Adrenal gland (tissue), 12 donors: ENCODE results near the gene TRAK1. TPM values are rescaled to one million over a fixed set of nuclear protein-coding genes. Genes with fewer than 3 reads are reported as not detected.

Source experiments
- DNase-seq, 7 donors: peaks; one replicate each; pipeline ENCODE4 v3.0.0-alpha.2; 2019 to 2020
- H3K27ac ChIP-seq, 5 donors: fragments of 200-600 bp; sonication (generic) in 4 of 5; 1 replicate in 3 of 5; 2 replicates in 2 of 5; pipeline versions ENCODE4 v1.5.1 to v1.8.0; 2016 to 2020; ENCODE audit warnings: mild to moderate bottlenecking in 1 of 5
- H3K27me3 ChIP-seq: fragments of 200-600 bp; 2 replicates; pipeline ENCODE4 v1.8.0; 2021
- H3K36me3 ChIP-seq, 2 donors: fragments of 200-600 bp; replicated peaks in 1 of 2; 1 replicate in 1 of 2; 2 replicates in 1 of 2; pipeline versions ENCODE4 v1.5.1 to v1.8.0; 2018 to 2022
- H3K4me1 ChIP-seq, 2 donors: fragments of 200-600 bp; replicated peaks in 1 of 2; 1 replicate in 1 of 2; 2 replicates in 1 of 2; pipeline versions ENCODE4 v1.5.1 to v1.8.0; 2018 to 2021
- H3K4me3 ChIP-seq, 4 donors: fragments of 200-600 bp; sonication (generic) in 3 of 4; one replicate each; pipeline ENCODE4 v1.5.1; 2016 to 2018
- H3K9me3 ChIP-seq, 3 donors: fragments of 200-600 bp; sonication (generic) in 1 of 3; replicated peaks in 1 of 3; 1 replicate in 2 of 3; 2 replicates in 1 of 3; pipeline versions ENCODE4 v1.5.1 to v1.8.0; 2016 to 2021
- POLR2A ChIP-seq, 2 donors: fragments of 450-650 bp; IDR thresholded peaks; one replicate each; pipeline ENCODE4 v1.6.1; 2017; ENCODE audit warnings: antibody characterized with exemption in 2 of 2, mild to moderate bottlenecking in 2 of 2, moderate library complexity in 1 of 2
- WGBS, 4 donors: extraction: QIAGEN DNeasy Blood & Tissue Kit in 2 of 4; methylation state at CpG; one replicate each; pipeline versions ENCODE4 v1.1.5 to v1.1.7; 2013 to 2017; 5-methylcytosine and 5-hydroxymethylcytosine counted together
- intact Hi-C, 2 donors: fragments of 100-400 bp; cut with DNase I; formaldehyde crosslinking; loops; one replicate each; pipeline versions ENCODE4 v1.14.1 to v1.15.0; 2022 to 2023
- polyA plus RNA-seq, 3 donors: library from polyadenylated mRNA; stranded (reverse); fragments of 200-250 nt in 2 of 3; fragments of 350-450 nt in 1 of 3; fragmentation: Illumina TruSeq in 1 of 3; extraction: RNeasy Lipid Tissue Mini Kit (QIAGEN cat#74804) in 1 of 3; gene quantifications; one replicate each; pipeline ENCODE4 v1.2.3, GENCODE V29; 2013 to 2014
- total RNA-seq, 9 donors: library from RNA; depleted of rRNA in 4 of 9; stranded (reverse); fragments of >200 nt in 4 of 9; fragments of 120-200 nt in 1 of 9; fragmentation: NEBNext Ultra II Directional in 1 of 9; extraction: Animal tissue kit (Norgen Biotek cat#: 25700) in 1 of 9; gene quantifications; one replicate each; pipeline versions ENCODE4 v1.1.0 to v1.2.4, GENCODE V29; 2013 to 2023
- TF ChIP-seq, protein P1 (sequence below), 6 experiments: fragments of 450-650 bp in 4 of 6; fragments of 200-600 bp in 2 of 6; sonication (generic) in 1 of 6; IDR thresholded peaks; 1 replicate in 5 of 6; 2 replicates in 1 of 6; pipeline versions ENCODE4 v1.5.1 to v1.8.0; 2016 to 2021; ENCODE audit warnings: antibody characterized with exemption in 6 of 6, mild to moderate bottlenecking in 2 of 6, moderate library complexity in 1 of 6
- donor health status: healthy with polysubstance abuse.
- donor health status: Bipolar disorder and iron deficiency.
- donor health status: DM: yes; HTN: yes; CAD: no.
- donor health status: DM: no; HTN: no; CAD: no.
- donor health status: DM: no; HTN: no; CAD: no.
- donor health status: DM: yes; HTN: yes; CAD: no.

TRAK1 gene
- total and polyA plus RNA-seq, 12 donors: 13.1 to 38.1 (median 26.4) TPM

DNA sequence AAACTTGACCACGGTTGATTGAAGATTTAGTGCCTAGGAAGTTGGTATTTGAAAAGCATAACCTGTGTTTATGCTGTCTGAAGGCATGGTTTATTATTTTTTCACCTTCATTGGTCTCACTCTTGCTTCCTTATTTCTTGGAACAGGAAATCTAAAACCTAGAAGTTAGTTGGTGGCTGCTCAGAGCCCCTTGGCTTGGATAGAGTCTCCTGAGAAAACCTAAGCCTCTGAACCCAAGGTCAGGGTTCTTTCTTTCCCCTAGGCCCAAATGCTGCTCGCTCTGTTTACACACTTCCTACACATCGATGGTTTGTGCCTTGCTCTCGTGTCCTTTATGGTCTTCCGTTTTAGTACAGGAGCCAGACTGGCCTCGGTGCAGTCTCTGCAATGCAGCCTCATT, 82.2 kb downstream of the TRAK1 start:
- Histone ChIP-seq H3K27ac (no peak overlapping the region), H3K4me3 (no peak overlapping the region), H3K9me3 (no peaks in the 10 kb centered on the region), H3K4me1 (peaks cover 0 to 2% of the 10 kb centered on the region in 2 donors), H3K27me3 (no peaks in the 10 kb centered on the region), H3K36me3 (no peaks in the 10 kb centered on the region)
- TF ChIP-seq, protein P1, sequence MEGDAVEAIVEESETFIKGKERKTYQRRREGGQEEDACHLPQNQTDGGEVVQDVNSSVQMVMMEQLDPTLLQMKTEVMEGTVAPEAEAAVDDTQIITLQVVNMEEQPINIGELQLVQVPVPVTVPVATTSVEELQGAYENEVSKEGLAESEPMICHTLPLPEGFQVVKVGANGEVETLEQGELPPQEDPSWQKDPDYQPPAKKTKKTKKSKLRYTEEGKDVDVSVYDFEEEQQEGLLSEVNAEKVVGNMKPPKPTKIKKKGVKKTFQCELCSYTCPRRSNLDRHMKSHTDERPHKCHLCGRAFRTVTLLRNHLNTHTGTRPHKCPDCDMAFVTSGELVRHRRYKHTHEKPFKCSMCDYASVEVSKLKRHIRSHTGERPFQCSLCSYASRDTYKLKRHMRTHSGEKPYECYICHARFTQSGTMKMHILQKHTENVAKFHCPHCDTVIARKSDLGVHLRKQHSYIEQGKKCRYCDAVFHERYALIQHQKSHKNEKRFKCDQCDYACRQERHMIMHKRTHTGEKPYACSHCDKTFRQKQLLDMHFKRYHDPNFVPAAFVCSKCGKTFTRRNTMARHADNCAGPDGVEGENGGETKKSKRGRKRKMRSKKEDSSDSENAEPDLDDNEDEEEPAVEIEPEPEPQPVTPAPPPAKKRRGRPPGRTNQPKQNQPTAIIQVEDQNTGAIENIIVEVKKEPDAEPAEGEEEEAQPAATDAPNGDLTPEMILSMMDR (IDR thresholded peaks at IDR 0.05): no peak
- no peak for TF ChIP-seq POLR2A (IDR thresholded peaks at IDR 0.05)
- 75 to 82% (median 75%) methylated on average over 6 of the region's 6 CpGs for WGBS, 4 donors
- no peak for DNase-seq
- intact Hi-C loops: no loop called here

DNA sequence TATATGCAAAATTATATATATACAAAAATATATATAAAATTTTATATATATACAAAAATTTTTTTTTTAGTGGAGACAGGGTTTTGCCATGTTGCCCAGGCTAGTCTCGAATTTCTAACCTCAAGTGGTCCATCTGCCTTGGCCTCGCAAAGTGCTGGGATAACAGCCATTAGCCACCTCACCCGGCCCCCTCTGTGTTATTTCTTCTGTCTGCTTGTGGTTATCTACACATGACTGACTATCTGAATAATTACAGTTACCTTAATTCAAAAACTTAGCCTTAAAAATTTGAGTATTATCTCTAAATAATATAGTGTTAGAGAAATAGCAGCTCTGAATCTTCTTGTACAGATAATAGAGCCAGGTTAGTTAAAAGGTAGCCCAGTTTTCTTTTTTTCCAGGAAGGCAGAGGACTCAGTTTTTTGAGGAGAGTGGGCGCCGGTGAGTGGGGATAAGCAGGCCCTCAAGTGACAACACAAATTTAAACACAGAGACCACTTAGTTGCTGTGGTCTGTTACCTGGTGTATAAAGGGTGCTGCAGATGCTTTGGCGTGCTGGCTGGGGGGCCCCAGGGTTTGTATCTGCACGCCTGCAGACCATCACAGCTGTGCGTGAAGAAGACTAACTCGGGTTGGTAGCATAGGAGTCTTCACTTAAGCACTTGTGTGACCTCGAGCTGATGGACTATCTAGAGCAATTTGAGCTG, 83.7 kb downstream of the TRAK1 start:
- no peak for DNase-seq
- H3K4me1 ChIP-seq: peaks cover 0 to 14% of the 10 kb centered on the region in 2 donors
- TF ChIP-seq, protein P1 (IDR thresholded peaks at IDR 0.05): no peak
- no peak for TF ChIP-seq POLR2A (IDR thresholded peaks at IDR 0.05)

DNA sequence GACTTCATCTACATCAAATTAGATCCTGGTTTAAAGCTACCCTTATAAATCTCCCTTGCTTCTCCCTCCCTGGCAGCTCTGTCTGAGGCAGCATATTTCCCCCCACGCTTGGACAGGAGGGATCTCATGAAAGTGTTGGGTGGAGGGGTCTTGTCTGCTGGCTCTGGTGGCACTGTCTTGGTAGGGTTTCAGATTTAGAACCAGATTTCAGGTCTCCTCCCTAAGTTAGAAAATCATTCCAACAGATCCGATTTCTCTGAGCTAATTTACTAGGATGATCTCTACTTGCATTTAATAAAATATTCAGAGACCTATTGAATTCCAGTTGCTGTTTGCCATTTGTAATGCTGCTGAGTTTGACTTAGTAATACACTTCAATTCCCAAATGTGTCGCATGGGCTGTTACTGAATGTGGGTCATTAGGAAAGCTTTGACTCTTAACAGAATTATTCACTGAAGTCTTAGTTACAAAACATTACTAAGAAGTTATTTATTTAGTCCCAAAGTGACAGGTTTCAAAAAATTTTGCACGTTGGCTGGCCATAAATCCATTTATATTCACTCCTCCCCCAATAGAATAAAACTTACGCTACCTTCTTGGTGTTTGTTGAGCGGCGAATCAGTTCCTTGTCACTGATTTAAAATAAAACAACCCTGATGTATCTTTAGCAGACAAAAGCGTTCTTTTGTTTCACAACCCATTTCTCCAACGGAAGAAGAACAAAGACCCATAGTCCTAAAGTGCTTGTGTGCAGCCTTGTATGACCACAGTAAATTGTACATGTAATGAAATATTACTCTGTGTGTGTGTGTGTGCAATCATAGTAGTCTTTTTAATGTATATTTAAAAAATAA, 84.5 kb downstream of the TRAK1 start:
- no peak for DNase-seq
- Histone ChIP-seq H3K9me3 (no peaks in the 10 kb centered on the region), H3K4me1 (peaks cover 0 to 15% of the 10 kb centered on the region in 2 donors), H3K36me3 (no peaks in the 10 kb centered on the region), H3K27ac (no peak overlapping the region), H3K27me3 (no peaks in the 10 kb centered on the region), H3K4me3 (no peak overlapping the region)
- TF ChIP-seq, protein P1 (IDR thresholded peaks at IDR 0.05): no peak
- intact Hi-C loops: no loop called here
- 80 to 88% (median 82%) methylated on average over 9 of the region's 9 CpGs for WGBS, 4 donors

More for the DNA sequence above, 83.7 kb downstream of the TRAK1 start:
- Histone ChIP-seq H3K4me3 (no peak overlapping the region), H3K36me3 (no peaks in the 10 kb centered on the region), H3K9me3 (no peaks in the 10 kb centered on the region), H3K27me3 (no peaks in the 10 kb centered on the region), H3K27ac (no peak overlapping the region)
- WGBS, 4 donors: 88 to 95% (median 93%) methylated on average over 10 of the region's 10 CpGs
- intact Hi-C loops: no loop called here

DNA sequence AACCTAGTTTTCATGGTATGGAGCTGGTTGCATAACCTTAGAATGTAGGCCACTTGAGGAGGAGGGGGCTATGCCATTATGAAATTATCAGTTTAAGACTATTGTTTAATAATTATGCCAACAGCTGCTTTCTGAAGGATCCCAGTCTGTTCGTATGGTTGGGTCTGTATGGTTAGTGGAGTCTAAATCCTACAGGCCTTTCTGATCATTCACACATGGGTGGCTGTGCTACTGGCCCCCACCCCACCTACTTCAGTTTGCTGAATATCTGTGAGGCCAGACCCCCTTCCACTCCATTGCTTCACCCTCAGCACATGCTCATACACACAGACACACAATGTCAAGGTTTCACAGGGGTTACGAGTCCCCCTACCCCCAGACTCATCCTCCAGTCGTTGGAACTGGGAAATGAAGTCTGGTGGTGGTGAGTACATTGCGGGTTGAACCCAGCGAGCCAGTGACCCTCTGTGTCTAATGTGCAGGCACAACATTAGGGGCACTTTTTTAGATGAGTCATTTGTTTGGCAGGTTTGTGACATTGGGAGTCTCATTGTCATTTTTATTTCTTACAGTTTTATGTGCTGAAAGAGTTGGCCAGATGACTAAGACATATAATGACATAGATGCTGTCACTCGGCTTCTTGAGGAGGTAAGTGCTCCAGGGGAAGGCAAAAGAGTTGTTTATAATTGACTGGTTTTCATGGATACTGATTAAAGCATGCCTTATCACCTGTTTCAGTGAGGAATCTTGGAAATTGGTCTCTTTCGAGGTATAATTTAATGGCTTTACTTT, 85.3 kb downstream of the TRAK1 start:
- Histone ChIP-seq H3K36me3 (no peaks in the 10 kb centered on the region), H3K4me3 (no peak overlapping the region), H3K9me3 (no peaks in the 10 kb centered on the region), H3K27ac (no peak overlapping the region), H3K4me1 (peaks cover 0 to 15% of the 10 kb centered on the region in 2 donors), H3K27me3 (no peaks in the 10 kb centered on the region)
- intact Hi-C loops: no loop called here
- DNase-seq: no peak
- TF ChIP-seq, protein P1 (IDR thresholded peaks at IDR 0.05): no peak
- no peak for TF ChIP-seq POLR2A (IDR thresholded peaks at IDR 0.05)
- 71 to 80% (median 77%) methylated on average over 6 to 7 of the region's 7 CpGs for WGBS, 4 donors
